ENCODE results near the gene PLA2G4D.
"Not testable (repeated sequence)": the region's sequence is repeated elsewhere in the genome, so short reads cannot be mapped to it uniquely, and the experiment has no call there.

The PLA2G4D gene

GRCh38 chr15:42091753-42092397, 2.5 kb downstream of the PLA2G4D start:
- DNase-seq (ENCODE audit: low read depth in 1 of 2, low spot score in 1 of 2), result not testable (repeated sequence)

GRCh38 chr15:42090781-42091180, 3.6 kb downstream of the PLA2G4D start:
- no peak for DNase-seq (ENCODE audit: low read depth in 1 of 2, low spot score in 1 of 2)

GRCh38 chr15:42090370-42090769, 4.0 kb downstream of the PLA2G4D start:
- no peak for DNase-seq (ENCODE audit: low read depth in 1 of 2, low spot score in 1 of 2)

- DNase-seq (ENCODE audit: low read depth in 1 of 2, low spot score in 1 of 2), result no peak
Measured at GRCh38 chr15:42089942-42090341, 4.4 kb downstream of the PLA2G4D start.

GRCh38 chr15:42088801-42089640, 5.3 kb downstream of the PLA2G4D start:
- DNase-seq (ENCODE audit: low read depth in 1 of 2, low spot score in 1 of 2), result no peak

GRCh38 chr15:42087926-42088800, 6.2 kb downstream of the PLA2G4D start:
- no peak for DNase-seq (ENCODE audit: low read depth in 1 of 2, low spot score in 1 of 2)

GRCh38 chr15:42087460-42087859, 6.9 kb downstream of the PLA2G4D start:
- DNase-seq (ENCODE audit: low read depth in 1 of 2, low spot score in 1 of 2), result no peak

GRCh38 chr15:42085721-42086120, 8.6 kb downstream of the PLA2G4D start:
- DNase-seq (ENCODE audit: low read depth in 1 of 2, low spot score in 1 of 2), result no peak

GRCh38 chr15:42085236-42085605, 9.1 kb downstream of the PLA2G4D start:
- no peak for DNase-seq (ENCODE audit: low read depth in 1 of 2, low spot score in 1 of 2)

- peak in 1 of 2 donors; percentile 24 for DNase-seq (ENCODE audit: low read depth in 1 of 2, low spot score in 1 of 2)
Measured at GRCh38 chr15:42084465-42085235, 9.7 kb downstream of the PLA2G4D start.

GRCh38 chr15:42083916-42084315, 10.4 kb downstream of the PLA2G4D start:
- no peak for DNase-seq (ENCODE audit: low read depth in 1 of 2, low spot score in 1 of 2)

- DNase-seq (ENCODE audit: low read depth in 1 of 2, low spot score in 1 of 2), result no peak
Measured at GRCh38 chr15:42083605-42083908, 10.8 kb downstream of the PLA2G4D start.

- DNase-seq (ENCODE audit: low read depth in 1 of 2, low spot score in 1 of 2), result no peak
Measured at GRCh38 chr15:42082823-42083604, 11.3 kb downstream of the PLA2G4D start.

GRCh38 chr15:42082141-42082540, 12.2 kb downstream of the PLA2G4D start:
- DNase-seq (ENCODE audit: low read depth in 1 of 2, low spot score in 1 of 2), result no peak

GRCh38 chr15:42080919-42081830, 13.2 kb downstream of the PLA2G4D start:
- DNase-seq (ENCODE audit: low read depth in 1 of 2, low spot score in 1 of 2), result no peak

GRCh38 chr15:42080186-42080918, 14.0 kb downstream of the PLA2G4D start:
- DNase-seq (ENCODE audit: low read depth in 1 of 2, low spot score in 1 of 2), result no peak

- DNase-seq (ENCODE audit: low read depth in 1 of 2, low spot score in 1 of 2), result no peak
Measured at GRCh38 chr15:42079401-42079908, 14.9 kb downstream of the PLA2G4D start.

- no peak for DNase-seq (ENCODE audit: low read depth in 1 of 2, low spot score in 1 of 2)
Measured at GRCh38 chr15:42078903-42079302, 15.5 kb downstream of the PLA2G4D start.
